Measurements from ENCODE around the gene RNF44.

RNF44 gene

GRCh38 chr5:176534640-176535039 lies 2.6 kb downstream of the RNF44 start:
- DNase-seq: no peak

GRCh38 chr5:176533894-176534611 lies 3.1 kb downstream of the RNF44 start:
- no peak for DNase-seq

- DNase-seq: no peak
These were observed 3.8 kb downstream of the RNF44 start for GRCh38 chr5:176533390-176533789.

GRCh38 chr5:176532795-176533194 lies 4.4 kb downstream of the RNF44 start:
- DNase-seq: no peak

- no peak for DNase-seq
These were observed 5.2 kb downstream of the RNF44 start for GRCh38 chr5:176531902-176532493.

- DNase-seq: no peak
These were observed 6.0 kb downstream of the RNF44 start for GRCh38 chr5:176530983-176531901.

GRCh38 chr5:176530393-176530982 lies 6.7 kb downstream of the RNF44 start:
- DNase-seq: no peak

- DNase-seq: no peak
These were observed 7.5 kb downstream of the RNF44 start for GRCh38 chr5:176529741-176530141.

- DNase-seq: no peak
These were observed 8.0 kb downstream of the RNF44 start for GRCh38 chr5:176529116-176529740.

GRCh38 chr5:176528761-176529115 lies 8.5 kb downstream of the RNF44 start:
- no peak for DNase-seq

- no peak for DNase-seq
These were observed 8.9 kb downstream of the RNF44 start for GRCh38 chr5:176528301-176528700.

- DNase-seq: no peak
These were observed 9.7 kb downstream of the RNF44 start for GRCh38 chr5:176527246-176528222.

GRCh38 chr5:176526462-176526861 lies 10.7 kb downstream of the RNF44 start:
- no peak for DNase-seq

- no peak for DNase-seq
These were observed 11.5 kb downstream of the RNF44 start for GRCh38 chr5:176525677-176526076.

- no peak for DNase-seq
These were observed 12.2 kb downstream of the RNF44 start for GRCh38 chr5:176524987-176525386.

- DNase-seq: no peak
These were observed 13.1 kb downstream of the RNF44 start for GRCh38 chr5:176524138-176524537.

GRCh38 chr5:176521699-176522263 lies 15.4 kb downstream of the RNF44 start:
- no peak for DNase-seq

- no peak for DNase-seq
These were observed 15.9 kb downstream of the RNF44 start for GRCh38 chr5:176521286-176521685.

- DNase-seq: no peak
These were observed 17.1 kb downstream of the RNF44 start for GRCh38 chr5:176519810-176520720.

GRCh38 chr5:176517053-176517661 lies 20.0 kb downstream of the RNF44 start:
- DNase-seq: no peak
